ENCODE data around the gene UBE2O.

Gene UBE2O

GRCh38 chr17:76484228-76484725 lies 31.3 kb upstream of the UBE2O start:
- no peak for DNase-seq

GRCh38 chr17:76481071-76481655 lies 28.2 kb upstream of the UBE2O start:
- DNase-seq, result no peak

- peak; percentile 23 to 40 for DNase-seq
Observed at GRCh38 chr17:76480632-76481031, 27.7 kb upstream of the UBE2O start.

GRCh38 chr17:76479515-76480060 lies 26.6 kb upstream of the UBE2O start:
- no peak for DNase-seq

GRCh38 chr17:76478730-76479514 lies 26.0 kb upstream of the UBE2O start:
- DNase-seq, result no peak

GRCh38 chr17:76478097-76478496 lies 25.1 kb upstream of the UBE2O start:
- DNase-seq, result no peak

- no peak for DNase-seq
Observed at GRCh38 chr17:76477576-76477975, 24.6 kb upstream of the UBE2O start.

- no peak for DNase-seq
Observed at GRCh38 chr17:76476736-76477135, 23.8 kb upstream of the UBE2O start.

- no peak for DNase-seq
Observed at GRCh38 chr17:76475302-76475701, 22.4 kb upstream of the UBE2O start.

GRCh38 chr17:76474894-76475293 lies 21.9 kb upstream of the UBE2O start:
- DNase-seq, result no peak

GRCh38 chr17:76474238-76474637 lies 21.3 kb upstream of the UBE2O start:
- no peak for DNase-seq

GRCh38 chr17:76473541-76473985 lies 20.6 kb upstream of the UBE2O start:
- no peak for DNase-seq

GRCh38 chr17:76472726-76473125 lies 19.8 kb upstream of the UBE2O start:
- no peak for DNase-seq

- DNase-seq, result no peak
Observed at GRCh38 chr17:76472258-76472645, 19.3 kb upstream of the UBE2O start.

GRCh38 chr17:76471498-76472257 lies 18.7 kb upstream of the UBE2O start:
- no peak for DNase-seq

GRCh38 chr17:76469991-76470739 lies 17.2 kb upstream of the UBE2O start:
- no peak for DNase-seq

GRCh38 chr17:76469076-76469990 lies 16.4 kb upstream of the UBE2O start:
- DNase-seq, result no peak

- no peak for DNase-seq
Observed at GRCh38 chr17:76468634-76469010, 15.7 kb upstream of the UBE2O start.

- DNase-seq, result no peak
Observed at GRCh38 chr17:76467809-76468633, 15.1 kb upstream of the UBE2O start.

GRCh38 chr17:76467366-76467765 lies 14.4 kb upstream of the UBE2O start, which contains the start of gene AANAT:
AANAT (plus strand) TSS chr17:76467603; CDS start chr17:76468747, 1,144 bp downstream.
- no peak for DNase-seq

GRCh38 chr17:76466775-76467130 lies 13.8 kb upstream of the UBE2O start:
- DNase-seq, result no peak

Measured in inflammatory macrophage treated with lipopolysaccharide for 1 hour (primary cell).